ENCODE results near the gene LTB4R2.
"Not testable (repeated sequence)": the region's sequence is repeated elsewhere in the genome, so short reads cannot be mapped to it uniquely, and the experiment has no call there.

LTB4R2 gene

DNA sequence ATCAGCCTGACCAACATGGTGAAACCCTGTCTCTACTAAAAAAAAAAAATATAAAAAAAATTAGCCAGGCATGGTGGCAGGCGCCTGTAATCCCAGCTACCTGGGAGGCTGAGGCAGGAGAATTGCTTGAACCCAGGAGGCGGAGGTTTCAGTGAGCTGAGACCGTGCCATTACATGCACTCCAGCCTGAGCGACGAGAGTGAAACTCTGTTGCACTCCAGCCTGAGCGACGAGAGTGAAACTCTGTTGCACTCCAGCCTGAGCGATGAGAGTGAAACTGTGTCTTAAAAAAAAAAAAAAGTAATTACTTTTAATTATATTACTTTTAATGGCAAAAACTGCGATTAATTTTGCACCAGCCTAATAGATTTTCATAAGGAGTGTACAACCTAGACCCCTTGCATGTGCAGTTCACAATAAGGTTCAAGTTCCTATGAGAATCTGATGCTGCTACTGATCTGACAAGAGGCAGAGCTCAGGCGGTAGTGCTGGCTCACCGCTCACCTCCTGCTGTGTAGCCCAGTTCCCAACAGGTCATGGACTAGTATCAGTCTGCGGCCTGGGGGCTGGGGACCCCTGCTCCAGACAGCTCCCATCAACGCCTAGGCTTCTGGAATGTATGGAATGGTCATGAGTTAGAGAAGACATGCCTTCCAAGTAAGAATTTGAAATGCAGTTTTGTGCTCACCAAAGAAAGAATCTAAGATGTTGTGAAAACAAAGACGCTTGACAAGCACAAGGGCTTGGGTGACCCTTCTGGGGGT lies 11.5 kb downstream of the LTB4R2 start:
- DNase-seq (ENCODE audit: low spot score), result no peak

DNA sequence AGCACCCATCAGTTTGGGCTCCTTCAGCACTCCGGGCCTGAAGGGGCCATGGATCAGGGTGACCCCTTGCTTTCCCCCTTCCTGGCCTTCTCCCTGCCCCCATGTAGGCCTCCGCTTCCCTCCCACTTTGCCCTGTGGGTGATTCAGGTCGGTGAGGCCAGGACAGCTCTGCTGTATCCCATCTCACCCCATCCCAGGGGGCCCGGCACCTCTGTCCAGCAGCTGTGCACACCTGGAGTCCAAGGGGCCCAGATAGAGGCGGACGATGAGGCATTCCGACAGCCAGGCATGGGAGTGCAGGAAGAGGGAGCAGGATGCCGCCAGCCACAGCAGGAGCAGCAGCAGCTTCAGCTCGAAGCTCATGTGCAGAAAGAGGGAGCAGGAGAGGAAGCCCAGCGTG lies 12.7 kb downstream of the LTB4R2 start:
- no peak for DNase-seq (ENCODE audit: low spot score)

DNA sequence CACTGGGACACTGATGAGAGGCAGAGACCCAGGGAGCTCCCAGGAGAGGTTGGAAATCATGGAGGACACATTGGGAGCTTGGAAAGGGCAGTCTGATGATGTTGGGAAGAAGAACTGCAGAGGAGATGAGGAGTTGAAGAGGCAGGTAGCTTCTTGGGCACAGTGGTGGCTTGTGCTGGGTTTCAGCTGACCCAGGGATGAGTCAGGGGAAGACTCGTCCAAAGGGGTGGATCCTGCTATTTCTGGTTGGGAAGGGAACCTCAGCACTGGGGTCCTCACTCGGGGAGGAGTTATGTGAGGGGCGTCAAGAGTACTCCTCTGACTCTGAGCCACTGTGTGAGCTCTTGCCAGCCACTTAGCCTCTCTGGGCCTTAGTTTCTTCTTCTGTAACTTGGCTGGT lies 13.4 kb downstream of the LTB4R2 start:
- DNase-seq (ENCODE audit: low spot score), result no peak

DNA sequence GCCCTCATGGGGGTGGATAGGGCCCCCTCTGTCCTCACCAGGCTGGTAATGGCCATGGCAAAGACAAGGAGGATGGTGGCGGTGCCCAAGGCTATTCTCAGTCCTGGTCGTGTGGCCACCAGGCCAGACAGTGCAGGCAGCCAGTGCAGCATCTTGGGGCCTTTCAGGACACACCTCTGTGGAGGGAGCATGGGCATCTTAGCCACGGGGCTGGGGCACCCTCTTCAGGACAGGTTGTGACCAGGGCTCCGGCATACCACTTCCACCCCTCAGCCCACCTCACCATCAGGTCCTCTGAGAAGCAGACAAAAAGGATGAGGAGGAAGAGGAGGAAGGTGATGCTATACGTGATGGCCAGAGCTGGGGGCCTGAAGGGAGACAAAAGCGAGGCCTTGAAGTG lies 14.1 kb downstream of the LTB4R2 start:
- no peak for DNase-seq (ENCODE audit: low spot score)

DNA sequence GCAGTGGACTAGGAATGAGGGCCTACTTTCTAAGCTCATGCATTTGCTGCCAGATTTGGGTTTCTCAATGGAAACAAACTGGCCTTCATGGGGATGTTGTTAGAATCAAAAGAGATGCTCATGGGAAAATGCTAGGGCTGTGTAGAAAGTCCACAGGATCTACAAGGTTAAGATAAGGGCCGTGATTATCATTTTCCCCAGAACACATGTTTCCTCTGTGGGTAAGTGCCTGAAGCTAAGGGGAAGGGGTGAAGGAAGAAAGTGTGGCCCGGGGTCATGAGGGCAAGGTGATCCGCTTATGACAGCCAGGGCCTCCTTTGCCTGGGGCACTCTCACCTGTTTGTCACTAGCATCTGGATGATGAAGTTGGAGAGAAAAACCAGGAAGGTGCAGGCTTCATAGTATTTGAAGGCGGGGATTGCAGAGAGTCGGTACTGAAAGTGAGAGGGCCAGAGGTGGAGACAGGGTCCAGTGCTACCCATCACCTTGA lies 15.1 kb downstream of the LTB4R2 start:
- DNase-seq (ENCODE audit: low spot score), result no peak

DNA sequence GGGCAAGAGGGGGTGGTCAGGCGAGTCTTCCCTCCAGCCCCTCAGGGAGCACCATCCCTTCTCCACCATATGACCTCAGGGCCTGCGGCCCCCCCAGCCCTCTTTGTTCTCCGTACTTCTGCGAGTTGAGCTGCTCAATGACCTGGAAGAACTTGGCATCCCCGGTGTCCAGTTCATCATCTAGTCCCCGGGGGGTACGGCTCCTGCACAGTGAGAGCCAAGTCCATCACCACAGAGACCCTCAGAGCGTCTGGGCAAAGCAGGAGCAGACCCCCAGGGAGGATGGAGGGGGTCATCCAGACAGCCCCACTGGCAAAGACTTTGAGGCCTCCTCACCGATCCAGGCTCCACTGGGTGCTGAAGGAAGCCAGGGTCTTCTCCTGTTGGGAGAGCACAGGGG lies 16.0 kb downstream of the LTB4R2 start:
- DNase-seq (ENCODE audit: low spot score), result no peak

DNA sequence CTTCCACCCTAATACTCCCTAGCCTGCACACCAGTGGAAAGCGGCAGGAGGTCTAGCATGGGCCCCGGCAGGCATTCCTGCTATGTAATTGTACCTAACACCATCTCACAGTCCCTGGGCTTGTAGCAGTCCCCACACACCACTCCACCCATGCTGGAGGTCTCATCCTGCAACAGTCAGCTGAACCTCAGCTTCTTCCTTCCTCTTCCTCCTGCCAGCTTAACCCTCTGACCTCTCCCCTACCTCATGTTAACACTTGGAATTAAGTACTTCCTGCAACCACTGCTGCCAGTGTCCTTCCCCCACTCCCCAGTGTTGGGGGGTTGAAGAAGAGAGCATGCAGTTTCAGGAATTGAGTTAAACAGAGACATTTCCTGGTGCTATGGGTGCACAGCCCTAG lies 17.4 kb downstream of the LTB4R2 start:
- no peak for DNase-seq (ENCODE audit: low spot score)

DNA sequence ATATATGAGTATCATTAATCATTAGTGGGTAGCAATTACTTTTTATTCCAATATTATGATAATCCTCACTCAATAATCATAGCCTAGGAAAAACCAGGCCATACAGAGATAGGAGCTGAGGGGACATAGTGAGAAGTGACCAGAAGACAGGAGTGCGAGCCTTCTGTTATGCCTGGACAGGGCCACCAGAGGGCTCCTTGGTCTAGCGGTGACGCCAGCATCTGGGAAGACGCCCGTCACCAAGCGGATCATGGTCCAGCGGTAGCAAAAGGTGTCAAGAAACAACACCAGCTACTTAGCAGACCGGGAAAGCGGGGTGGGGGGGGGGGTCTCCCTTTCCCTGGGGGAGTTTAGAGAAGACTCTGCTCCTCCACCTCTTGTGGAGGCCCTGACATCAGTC lies 18.0 kb downstream of the LTB4R2 start:
- not testable (repeated sequence) for DNase-seq (ENCODE audit: low spot score)

DNA sequence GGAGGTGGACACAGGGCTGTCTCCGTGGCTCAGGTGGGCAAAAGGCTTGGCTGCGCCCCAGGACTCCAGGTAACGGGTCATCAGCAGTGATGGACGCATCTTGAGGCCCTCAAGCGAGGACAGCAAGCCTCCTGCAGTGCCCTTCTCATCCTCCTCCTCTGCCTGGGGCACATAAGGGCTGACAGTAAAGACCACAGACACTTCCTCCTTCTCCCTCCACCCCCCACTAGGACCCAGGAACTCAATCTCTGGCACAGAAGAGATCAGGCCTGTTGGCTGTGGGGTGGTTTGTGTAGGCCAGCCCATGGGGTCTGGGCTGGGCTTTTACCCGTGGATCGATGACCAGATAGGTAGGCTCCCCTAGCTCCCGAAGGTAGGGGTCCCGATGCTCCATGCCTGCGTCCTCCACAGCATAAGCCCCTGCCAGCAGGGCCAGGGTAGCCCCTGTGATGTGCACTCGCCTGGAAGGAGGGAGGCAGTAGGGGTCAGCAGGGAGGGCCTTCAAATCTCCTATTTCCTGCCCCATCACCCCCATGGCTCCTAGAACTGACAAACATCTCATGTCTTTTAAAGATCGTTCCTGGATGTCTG lies 19.2 kb downstream of the LTB4R2 start:
- DNase-seq (ENCODE audit: low spot score), result no peak

DNA sequence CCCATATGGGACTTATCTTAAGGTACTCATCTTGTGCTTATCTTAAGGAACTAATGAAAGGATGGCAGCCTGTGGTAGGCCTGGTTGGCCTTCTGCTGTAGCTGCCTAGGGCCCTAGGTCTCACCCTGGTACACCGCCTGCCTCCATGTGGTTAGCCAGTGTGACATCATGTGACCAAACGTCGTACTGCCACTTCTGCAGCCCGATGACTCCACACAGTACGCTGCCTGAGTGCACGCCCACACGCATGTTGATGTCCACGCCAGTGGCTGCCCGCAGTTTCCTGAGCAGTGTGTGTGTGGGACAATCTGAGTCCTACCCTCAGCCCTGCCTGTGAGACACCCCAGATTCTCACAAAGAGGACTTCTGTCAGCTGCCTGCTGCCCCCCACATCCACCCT lies 19.8 kb downstream of the LTB4R2 start:
- DNase-seq (ENCODE audit: low spot score), result no peak

DNA sequence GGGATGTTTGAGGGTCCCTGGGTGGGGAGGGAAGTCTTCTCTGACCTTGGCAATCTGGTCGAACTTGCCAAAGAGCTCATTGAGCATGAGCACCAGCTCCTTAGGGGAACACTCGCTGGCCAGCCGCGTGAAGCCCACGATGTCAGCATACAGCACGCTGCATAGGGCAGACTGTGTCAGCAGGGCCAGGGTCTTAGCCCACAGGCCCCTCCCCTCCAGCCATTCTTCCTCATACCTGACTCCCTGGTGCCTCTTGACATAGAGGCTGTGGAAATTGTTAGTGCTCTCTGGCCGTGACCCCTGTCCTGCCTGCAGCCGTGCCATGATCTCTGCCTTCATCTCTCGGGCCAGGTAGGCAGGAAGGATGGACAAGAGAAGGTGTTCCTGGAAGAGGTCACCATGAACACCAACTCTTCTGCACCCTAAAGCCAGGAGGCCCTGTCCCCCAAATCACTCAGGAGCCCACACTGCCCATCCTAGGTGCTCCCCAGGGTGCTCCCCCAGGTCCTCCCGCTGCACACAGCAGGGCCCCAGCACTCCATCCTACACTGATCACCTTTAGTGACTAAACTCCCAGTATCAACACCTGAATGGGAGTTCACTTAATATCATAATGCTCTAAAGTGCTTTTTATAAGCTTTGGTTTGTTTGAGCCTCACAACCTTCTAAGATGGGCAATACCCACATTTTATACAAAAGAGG lies 21.2 kb downstream of the LTB4R2 start:
- no peak for DNase-seq (ENCODE audit: low spot score)

DNA sequence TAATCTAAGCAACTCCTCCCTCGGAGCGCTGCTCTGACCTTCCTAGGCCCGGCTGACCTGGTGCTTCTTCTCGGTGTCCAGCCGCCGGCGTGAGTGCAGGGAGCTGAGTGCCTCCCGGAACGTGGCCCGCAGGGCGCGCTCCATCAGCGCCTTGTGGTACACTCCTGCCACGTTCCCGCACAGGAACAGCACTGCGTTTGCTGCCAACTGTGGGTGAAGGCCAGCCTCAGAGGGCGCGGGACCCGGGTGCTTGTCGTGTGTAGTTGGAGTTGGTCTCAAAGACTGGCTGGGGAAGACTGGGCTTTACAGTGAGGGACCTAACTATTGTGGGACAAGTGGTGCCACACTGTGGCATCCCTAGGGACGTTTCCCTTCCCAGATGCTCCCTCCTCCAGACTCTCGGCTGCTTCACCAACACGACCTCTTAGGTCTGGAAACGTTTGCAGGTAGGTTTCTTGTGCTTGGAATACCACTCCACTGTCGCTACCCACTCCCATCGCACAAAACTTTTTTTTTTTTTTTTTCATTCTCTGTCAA lies 21.9 kb downstream of the LTB4R2 start:
- DNase-seq (ENCODE audit: low spot score), result no peak

DNA sequence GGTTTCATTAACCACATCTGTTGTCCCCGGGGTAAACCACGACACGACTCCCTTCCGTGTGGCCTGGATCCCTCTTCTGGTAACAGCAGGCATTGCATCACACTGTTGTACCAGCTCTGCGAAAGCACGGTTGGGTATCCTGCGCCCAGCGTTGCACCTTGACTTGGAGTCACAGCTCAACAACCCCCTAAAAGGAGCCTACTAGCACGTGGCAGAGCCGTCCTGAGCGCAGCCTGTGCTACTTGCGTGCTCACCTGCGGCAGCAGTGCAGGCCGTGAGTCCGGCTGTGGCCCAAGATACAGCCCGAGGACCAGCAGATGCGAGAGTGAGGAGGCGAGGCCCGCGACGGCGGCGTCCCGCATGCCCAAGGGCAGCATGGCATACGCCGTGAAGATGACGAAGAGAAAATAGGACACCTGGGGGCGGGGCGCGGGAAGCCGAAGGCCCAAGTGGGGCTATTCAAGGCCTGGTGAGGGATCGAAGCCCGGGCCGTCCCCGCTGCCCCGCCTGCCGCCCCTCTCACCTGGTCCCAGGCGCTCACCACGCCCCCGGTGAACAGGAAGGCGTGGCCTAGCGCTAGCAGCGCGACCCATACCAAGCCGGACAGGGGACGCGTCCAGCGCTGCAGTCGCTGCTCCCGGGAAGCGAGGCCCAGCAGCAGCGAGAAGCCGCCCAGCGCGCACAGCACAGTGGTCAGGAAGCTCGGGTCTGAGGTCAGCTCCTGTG lies 22.5 kb downstream of the LTB4R2 start:
- peak; percentile 75 for DNase-seq (ENCODE audit: low spot score)

DNA sequence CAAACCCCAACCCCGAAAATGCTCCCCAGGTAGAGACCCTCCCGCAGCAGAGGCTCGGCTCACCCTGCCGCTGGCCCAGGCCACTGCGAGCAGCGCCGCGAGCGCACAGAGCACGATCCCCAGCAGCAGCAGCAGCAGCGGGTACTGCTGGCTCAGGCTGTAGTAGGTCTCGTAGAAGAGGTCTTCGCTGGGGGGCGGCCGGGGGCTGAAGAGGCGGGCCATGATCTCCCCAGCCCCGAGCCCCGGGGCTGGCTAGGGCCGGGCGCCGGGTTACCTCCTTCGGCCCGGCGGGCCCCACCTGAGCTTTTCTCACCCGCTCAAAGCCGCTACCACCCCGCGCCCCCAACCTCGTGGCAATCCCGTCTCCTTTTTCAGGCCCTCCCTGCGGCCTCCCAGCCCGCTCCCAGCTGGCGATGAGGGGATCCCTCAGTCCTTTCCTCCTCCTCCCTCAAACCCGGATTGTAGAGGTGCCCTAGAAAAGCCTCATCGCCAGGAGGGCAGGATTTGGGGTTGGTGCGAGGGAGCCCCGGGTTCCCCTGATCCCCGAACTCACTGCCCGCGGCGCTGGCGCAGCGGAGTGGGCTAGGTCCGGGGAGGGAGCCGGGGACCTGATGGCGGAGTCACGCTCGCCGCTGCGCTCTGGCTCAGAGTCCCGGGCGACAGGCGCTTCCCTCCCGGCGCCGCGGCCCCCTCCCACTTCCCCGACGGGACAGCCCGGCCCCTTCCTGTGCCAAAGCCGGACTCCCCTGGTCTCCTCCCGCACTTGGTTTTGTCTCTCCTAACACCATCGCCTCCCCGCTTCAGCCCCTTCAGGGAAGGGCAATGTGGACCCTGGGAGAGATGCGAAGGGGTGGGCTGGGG lies 24.7 kb downstream of the LTB4R2 start, which contains the start of gene ADCY4:
TSS of gene ADCY4 (minus strand) at position 641 of the 861 bp plus-strand sequence. CDS start at position 222, 419 bp downstream.
- no peak for DNase-seq (ENCODE audit: low spot score)

DNA sequence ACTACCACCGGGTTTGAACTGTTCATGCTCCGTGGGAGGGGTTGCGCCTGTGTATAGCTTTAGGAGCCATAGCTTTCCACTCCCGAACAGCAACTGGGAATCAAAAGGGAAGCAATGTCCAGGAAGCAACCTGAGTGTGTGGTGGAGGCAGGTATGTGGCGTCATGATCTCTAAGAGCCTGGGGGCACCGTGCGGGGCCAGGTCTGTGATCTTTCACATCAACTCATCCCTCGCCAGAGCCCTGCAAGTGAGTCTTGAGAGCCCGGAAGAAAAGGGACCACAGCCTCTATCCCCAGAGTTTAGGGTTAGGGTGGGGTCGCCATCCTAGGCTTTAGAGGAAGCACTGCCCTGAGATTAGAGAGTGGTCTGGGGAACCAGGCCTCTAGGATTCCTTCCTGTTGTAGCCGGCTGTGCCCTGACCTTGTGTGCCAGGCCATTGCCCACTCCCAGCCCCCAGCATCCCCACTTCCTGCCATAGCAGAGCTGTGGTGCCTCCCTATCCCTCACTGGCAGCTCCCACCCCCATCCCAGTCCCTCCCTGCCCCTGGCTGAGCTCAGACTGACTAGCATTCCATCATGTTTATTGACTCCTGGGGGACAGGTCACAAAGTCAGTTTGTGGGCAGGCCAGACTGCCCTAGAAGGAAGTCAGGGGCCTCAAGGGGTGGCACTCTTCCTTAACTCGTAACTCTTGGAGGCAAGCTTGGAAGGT lies 25.7 kb downstream of the LTB4R2 start:
- DNase-seq (ENCODE audit: low spot score), result no peak

DNA sequence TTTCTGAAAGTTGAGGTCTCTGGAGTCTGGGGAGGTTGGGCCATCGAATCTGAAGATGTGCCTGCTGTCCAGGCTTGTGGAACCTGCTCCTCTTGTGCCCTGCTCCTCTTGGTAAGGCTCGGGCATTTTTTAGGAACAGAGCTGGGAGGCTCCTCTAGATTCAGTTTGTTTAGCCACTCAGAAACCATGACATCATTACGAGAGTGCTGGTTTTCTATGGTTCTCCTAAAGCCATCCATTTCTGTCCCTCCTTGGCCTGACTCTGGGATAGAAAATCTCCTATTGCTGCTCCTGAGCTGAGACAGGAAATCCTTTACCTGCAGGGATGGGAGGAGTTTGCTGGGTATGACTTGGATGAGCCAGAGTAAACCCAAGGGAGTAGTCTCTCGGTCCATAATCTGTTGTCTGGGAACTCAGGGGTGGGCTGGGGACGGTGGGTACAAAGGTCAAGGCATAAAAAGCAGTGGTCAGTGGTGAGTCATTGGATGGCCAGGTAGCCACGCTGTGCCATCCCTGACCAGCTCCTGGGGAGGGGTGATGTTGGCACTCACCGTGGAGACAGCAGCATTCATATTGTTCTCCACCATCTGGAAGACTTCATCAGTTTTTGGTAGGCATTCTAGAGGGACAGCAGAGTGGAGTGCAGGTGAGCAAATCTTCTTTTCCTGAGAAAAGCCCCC lies 27.3 kb downstream of the LTB4R2 start:
- DNase-seq (ENCODE audit: low spot score), result no peak

DNA sequence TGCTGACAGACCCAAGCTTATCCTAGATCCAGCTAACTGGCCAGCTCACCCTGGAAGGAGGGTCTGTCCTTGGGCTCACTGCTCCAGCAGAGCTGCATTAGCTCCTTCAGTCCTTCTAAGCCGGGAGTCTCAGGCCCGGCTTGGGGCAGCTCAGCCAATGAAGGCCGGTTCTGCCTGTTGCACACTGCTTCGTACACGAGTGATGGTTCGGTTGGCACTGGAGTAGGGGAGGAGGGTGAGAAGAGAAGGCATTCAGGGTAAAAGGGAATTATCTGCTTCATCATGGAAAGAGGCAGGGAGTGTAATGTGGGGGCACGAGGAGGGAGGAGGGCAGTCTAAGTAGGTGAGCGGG lies 27.9 kb downstream of the LTB4R2 start:
- no peak for DNase-seq (ENCODE audit: low spot score)

DNA sequence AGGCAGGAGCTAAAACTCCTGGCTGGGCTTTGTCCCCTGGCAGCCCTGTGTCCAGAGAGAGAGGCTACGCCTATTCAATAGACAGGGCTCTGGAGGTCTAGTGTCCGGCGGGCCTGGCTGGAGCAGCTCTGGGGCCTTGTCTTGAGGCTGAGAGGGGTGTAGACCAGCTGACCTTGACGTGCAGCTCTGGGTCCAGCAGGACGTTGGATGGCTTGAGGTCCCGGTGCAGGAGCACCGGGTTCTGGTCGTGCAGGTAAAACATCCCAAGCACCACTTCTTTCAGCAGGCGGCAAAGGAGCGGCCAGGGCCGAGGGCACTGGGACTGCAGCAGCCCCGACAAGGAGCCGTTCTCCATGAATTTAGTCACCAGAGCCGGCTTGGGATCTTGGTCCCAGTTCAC lies 28.9 kb downstream of the LTB4R2 start:
- no peak for DNase-seq (ENCODE audit: low spot score)

DNA sequence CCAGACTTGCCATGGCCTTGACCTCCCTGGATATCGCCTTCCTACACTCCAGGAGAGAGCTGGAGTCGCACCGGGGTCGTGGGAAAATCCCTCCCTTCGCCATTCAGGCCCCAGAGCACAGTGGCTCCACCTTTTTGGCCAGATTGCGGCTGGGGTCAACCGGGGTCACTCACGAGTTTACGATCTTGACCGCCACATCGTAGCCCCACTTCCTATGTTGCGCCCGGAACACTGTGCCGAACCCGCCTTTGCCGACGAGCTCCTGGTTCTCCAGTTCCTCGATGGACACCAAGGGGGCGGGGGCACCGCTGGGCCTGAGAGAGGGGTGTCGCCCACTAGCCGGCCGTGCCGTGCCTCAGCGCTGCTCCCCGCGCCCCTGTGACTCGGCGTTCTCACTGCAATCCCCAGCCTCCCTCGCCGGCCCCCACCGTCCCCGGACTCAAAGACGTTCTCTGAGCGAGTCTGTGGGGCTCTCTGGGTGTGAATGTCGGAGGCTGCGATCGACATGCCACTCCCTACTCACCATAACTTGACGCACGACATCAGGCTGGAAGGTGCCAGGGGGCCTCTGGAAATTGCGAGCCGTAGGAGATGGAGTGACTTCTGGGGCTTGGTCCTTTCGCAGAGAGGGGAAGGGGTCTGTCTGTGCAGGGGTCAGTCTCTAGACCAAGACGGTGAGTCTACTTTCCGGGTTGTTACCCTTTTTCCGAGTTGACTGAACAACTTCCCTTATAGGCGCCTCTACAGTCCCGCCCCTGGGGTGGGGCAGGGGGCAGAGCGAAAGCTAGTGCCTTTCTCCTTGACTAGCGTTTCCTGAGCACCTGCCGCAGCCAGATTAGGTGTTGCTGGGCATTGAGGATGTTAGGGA lies 29.6 kb downstream of the LTB4R2 start, which contains the start of gene RIPK3:
TSS of gene RIPK3 (minus strand) at position 708 of the 868 bp plus-strand sequence. CDS start at position 543, 165 bp downstream.
- DNase-seq (ENCODE audit: low spot score), result no peak
